ENCODE measurements around the gene PPP1R9A. TPM values are rescaled to one million over a fixed set of nuclear protein-coding genes. Genes with fewer than 3 reads are reported as not detected.

The PPP1R9A gene
- polyA plus RNA-seq, 1 donor from 2014 or later, result 52.8 TPM

- Histone ChIP-seq H3F3A (ENCODE audit: insufficient read depth, low read length, poor library complexity, severe bottlenecking) (no peaks in the 10 kb centered on the region), H3K27me3 (ENCODE audit: insufficient read depth, low read depth, low read length) (no peaks in the 10 kb centered on the region), H3K27ac (ENCODE audit: low read length) (no peak overlapping the region), H3K9me3 (ENCODE audit: low read length) (no peaks in the 10 kb centered on the region), H3K4me2 (ENCODE audit: low read length) (no peak overlapping the region), H2AFZ (ENCODE audit: low read depth, low read length) (no peak overlapping the region), H3K36me3 (ENCODE audit: insufficient read depth, low read length) (no peaks in the 10 kb centered on the region), H3K4me3 (ENCODE audit: low read length) (no peak overlapping the region), H3K79me2 (replicated peaks; ENCODE audit: insufficient read depth, low read length) (no peaks in the 10 kb centered on the region), H4K20me1 (ENCODE audit: insufficient read depth) (no peaks in the 10 kb centered on the region), H3K9ac (ENCODE audit: low read length) (no peak overlapping the region), H3K9me2 (ENCODE audit: insufficient read depth, low read length) (no peaks in the 10 kb centered on the region)
- no peak for TF ChIP-seq EZH2 (IDR thresholded peaks at IDR 0.05; ENCODE audit: borderline replicate concordance, insufficient read depth, low read length, poor library complexity, severe bottlenecking)
- no peak for TF ChIP-seq POLR2AphosphoS5 (IDR thresholded peaks at IDR 0.05)
- TF ChIP-seq SMC3 (conservative IDR thresholded peaks at IDR 0.05; ENCODE audit: poor library complexity), result no peak
- TF ChIP-seq TAF1 (IDR thresholded peaks at IDR 0.05; ENCODE audit: low read depth), result no peak
- no peak for TF ChIP-seq REST (IDR thresholded peaks at IDR 0.05; ENCODE audit: borderline replicate concordance)
- TF ChIP-seq EP300 (conservative IDR thresholded peaks at IDR 0.05; ENCODE audit: poor library complexity, severe bottlenecking), result no peak
- no peak for TF ChIP-seq MXI1 (conservative IDR thresholded peaks at IDR 0.05; ENCODE audit: poor library complexity, severe bottlenecking)
- no peak for TF ChIP-seq RAD21 (conservative IDR thresholded peaks at IDR 0.05)
Measured at GRCh38 chr7:95045236-95045923, 138.0 kb downstream of the PPP1R9A start.

- H3K9me2 ChIP-seq (ENCODE audit: insufficient read depth, low read length), result no peaks in the 10 kb centered on the region
- no peak overlapping the region for H3K9ac ChIP-seq (ENCODE audit: low read length)
- TF ChIP-seq POLR2AphosphoS5 (IDR thresholded peaks at IDR 0.05) (no peak), SMC3 (conservative IDR thresholded peaks at IDR 0.05; ENCODE audit: poor library complexity) (no peak), REST (IDR thresholded peaks at IDR 0.05; ENCODE audit: borderline replicate concordance) (no peak), MXI1 (conservative IDR thresholded peaks at IDR 0.05; ENCODE audit: poor library complexity, severe bottlenecking) (no peak), TAF1 (IDR thresholded peaks at IDR 0.05; ENCODE audit: low read depth) (no peak), RAD21 (conservative IDR thresholded peaks at IDR 0.05) (no peak), EZH2 (IDR thresholded peaks at IDR 0.05; ENCODE audit: borderline replicate concordance, insufficient read depth, low read length, poor library complexity, severe bottlenecking) (no peak), EP300 (conservative IDR thresholded peaks at IDR 0.05; ENCODE audit: poor library complexity, severe bottlenecking) (no peak)
- TF ChIP-seq, protein P1, sequence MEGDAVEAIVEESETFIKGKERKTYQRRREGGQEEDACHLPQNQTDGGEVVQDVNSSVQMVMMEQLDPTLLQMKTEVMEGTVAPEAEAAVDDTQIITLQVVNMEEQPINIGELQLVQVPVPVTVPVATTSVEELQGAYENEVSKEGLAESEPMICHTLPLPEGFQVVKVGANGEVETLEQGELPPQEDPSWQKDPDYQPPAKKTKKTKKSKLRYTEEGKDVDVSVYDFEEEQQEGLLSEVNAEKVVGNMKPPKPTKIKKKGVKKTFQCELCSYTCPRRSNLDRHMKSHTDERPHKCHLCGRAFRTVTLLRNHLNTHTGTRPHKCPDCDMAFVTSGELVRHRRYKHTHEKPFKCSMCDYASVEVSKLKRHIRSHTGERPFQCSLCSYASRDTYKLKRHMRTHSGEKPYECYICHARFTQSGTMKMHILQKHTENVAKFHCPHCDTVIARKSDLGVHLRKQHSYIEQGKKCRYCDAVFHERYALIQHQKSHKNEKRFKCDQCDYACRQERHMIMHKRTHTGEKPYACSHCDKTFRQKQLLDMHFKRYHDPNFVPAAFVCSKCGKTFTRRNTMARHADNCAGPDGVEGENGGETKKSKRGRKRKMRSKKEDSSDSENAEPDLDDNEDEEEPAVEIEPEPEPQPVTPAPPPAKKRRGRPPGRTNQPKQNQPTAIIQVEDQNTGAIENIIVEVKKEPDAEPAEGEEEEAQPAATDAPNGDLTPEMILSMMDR (IDR thresholded peaks at IDR 0.05; ENCODE audit: poor library complexity, severe bottlenecking), result no peak
- no peak overlapping the region for H3K4me3 ChIP-seq (ENCODE audit: low read length)
- no peaks in the 10 kb centered on the region for H3K36me3 ChIP-seq (ENCODE audit: insufficient read depth, low read length)
- no peaks in the 10 kb centered on the region for H3K9me3 ChIP-seq (ENCODE audit: low read length)
- no peaks in the 10 kb centered on the region for H3K27me3 ChIP-seq (ENCODE audit: insufficient read depth, low read depth, low read length)
- no peak overlapping the region for H2AFZ ChIP-seq (ENCODE audit: low read depth, low read length)
- H3K79me2 ChIP-seq (replicated peaks; ENCODE audit: insufficient read depth, low read length), result peaks cover 9% of the 10 kb centered on the region
- H3K4me2 ChIP-seq (ENCODE audit: low read length), result no peak overlapping the region
- H3F3A ChIP-seq (ENCODE audit: insufficient read depth, low read length, poor library complexity, severe bottlenecking), result no peaks in the 10 kb centered on the region
- no peak overlapping the region for H3K27ac ChIP-seq (ENCODE audit: low read length)
- no peaks in the 10 kb centered on the region for H4K20me1 ChIP-seq (ENCODE audit: insufficient read depth)
Measured at GRCh38 chr7:95046494-95047240, 139.3 kb downstream of the PPP1R9A start.

Data from neural cell (in vitro differentiated cells).